ENCODE measurements around the gene RAB7B. TPM values are rescaled to one million over a fixed set of nuclear protein-coding genes. Genes with fewer than 3 reads are reported as not detected.

RAB7B gene
- total and polyA plus RNA-seq, 4 experiments from 2014 or later, result 0.78 to 1.2 TPM; not detected in 2

DNA sequence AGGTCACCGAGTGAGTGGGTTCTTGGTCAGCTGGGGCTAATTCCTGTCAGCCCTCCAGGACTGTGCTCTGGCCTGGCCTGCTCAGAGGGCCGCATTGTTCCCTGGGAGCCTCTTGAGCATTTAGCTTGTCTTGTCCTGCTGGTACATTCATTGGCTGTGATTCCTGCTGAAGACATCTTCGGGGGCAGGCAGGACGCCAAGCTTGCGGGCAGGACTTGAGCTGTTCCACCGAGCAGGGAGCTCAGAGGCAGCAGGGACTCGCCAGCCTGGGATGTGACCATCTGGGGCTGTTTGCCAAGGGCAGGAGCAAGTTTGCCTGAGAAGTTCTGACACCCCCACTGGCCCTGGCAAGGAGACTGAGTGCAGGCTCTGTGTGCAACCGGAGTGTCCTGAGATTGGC lies 52.9 kb downstream of the RAB7B start:
- POLR2A ChIA-PET (ENCODE audit: partially characterized antibody), result no interaction called here
- Histone ChIP-seq H3K4me1 (ENCODE audit: insufficient read depth, low read length) (no peaks in the 10 kb centered on the region), H3K27me3 (ENCODE audit: insufficient read depth, low read length) (no peaks in the 10 kb centered on the region), H3K9me3 (ENCODE audit: control insufficient read depth in 1 of 2, low read length in 2 of 2) (no peaks in the 10 kb centered on the region), H3K27ac (ENCODE audit: low read depth, low read length) (no peak overlapping the region), H3K36me3 (ENCODE audit: insufficient read depth, low read length) (no peaks in the 10 kb centered on the region), H3K4me3 (ENCODE audit: low read length in 2 of 2) (no peak overlapping the region)
- Mint-ChIP-seq H3K27ac (no peak overlapping the region), H3K4me3 (no peak overlapping the region), H3K27me3 (peaks cover 6 to 7% of the 10 kb centered on the region in 2 donors), H3K36me3 (no peaks in the 10 kb centered on the region), H3K4me1 (no peaks in the 10 kb centered on the region), H3K9me3 (peaks cover 0 to 2% (median 0%) of the 10 kb centered on the region in 8 donors)
- CTCF ChIA-PET (ENCODE audit: partially characterized antibody), result interaction anchor here (1.2 kb wide), 1 partner anchor 158 kb away, joined by 4 read pairs; no protein-coding TSS in a partner anchor
- DNase-seq, result no peak
- intact Hi-C loops (cut with micrococcal nuclease), result no loop called here

DNA sequence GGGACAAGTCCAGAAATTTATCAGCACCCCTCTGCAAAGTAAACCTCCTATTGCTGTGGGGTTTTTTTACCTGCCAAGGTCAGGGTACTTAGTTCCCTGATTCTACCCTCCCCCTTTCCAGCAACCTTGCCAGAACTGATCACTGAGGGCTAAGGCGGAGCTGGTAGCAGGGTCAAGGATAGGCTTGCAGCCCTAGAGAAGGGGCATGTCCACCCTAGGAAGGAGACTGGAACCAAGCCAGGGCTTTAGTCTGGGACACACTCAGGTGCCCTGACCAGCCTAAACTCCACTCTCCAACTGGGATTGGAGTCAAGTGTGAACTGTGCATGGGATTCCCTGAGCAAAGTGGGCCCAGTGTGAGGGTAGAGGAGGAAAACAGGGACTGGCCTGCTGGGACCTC lies 53.4 kb downstream of the RAB7B start:
- Histone ChIP-seq H3K27ac (ENCODE audit: low read depth, low read length) (no peak overlapping the region), H3K4me3 (ENCODE audit: low read length in 2 of 2) (no peak overlapping the region), H3K9me3 (ENCODE audit: control insufficient read depth in 1 of 2, low read length in 2 of 2) (no peaks in the 10 kb centered on the region), H3K27me3 (ENCODE audit: insufficient read depth, low read length) (peaks cover under 1% of the 10 kb centered on the region), H3K36me3 (ENCODE audit: insufficient read depth, low read length) (no peaks in the 10 kb centered on the region), H3K4me1 (ENCODE audit: insufficient read depth, low read length) (no peaks in the 10 kb centered on the region)
- ChIA-PET CTCF (ENCODE audit: partially characterized antibody) (no interaction called here), POLR2A (ENCODE audit: partially characterized antibody) (no interaction called here)
- H3K4me3 Mint-ChIP-seq, result no peak overlapping the region
- H3K36me3 Mint-ChIP-seq, result no peaks in the 10 kb centered on the region
- no peaks in the 10 kb centered on the region for H3K4me1 Mint-ChIP-seq
- intact Hi-C loops (cut with micrococcal nuclease), result no loop called here
- DNase-seq, result no peak
- H3K9me3 Mint-ChIP-seq, result peaks cover 0 to 2% (median 0%) of the 10 kb centered on the region in 8 donors
- H3K27ac Mint-ChIP-seq, result no peak overlapping the region
- peaks cover 6 to 9% of the 10 kb centered on the region in 2 donors for H3K27me3 Mint-ChIP-seq

DNA sequence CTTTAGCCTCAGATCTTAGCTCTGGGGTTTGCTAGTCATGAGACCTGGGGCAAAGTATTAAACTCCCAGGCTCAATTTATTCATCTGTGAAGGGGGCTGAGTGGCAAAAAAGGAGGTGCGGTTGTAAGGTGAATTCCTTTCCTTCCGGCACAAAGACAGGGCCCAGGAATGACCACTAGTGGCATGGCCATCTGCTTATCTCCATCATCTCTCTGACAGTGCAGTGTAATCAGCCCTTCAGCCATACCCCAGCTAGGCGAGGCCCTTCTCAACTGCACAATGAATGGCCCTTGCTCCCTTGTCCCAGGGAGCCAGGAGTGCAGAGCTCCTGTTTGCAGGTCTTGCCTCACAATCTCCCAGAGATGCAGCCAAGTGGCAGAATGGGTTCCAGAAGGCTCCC lies 54.3 kb downstream of the RAB7B start:
- no peak for DNase-seq
- no peaks in the 10 kb centered on the region for H3K4me1 Mint-ChIP-seq
- CTCF ChIA-PET (ENCODE audit: partially characterized antibody), result interaction anchor here (0.6 to 1.1 kb wide), 2 partner anchors 28 to 398 kb away, joined by 3 read pairs; no protein-coding TSS in a partner anchor
- intact Hi-C loops (cut with micrococcal nuclease), result no loop called here
- peaks cover 9 to 14% of the 10 kb centered on the region in 2 donors for H3K27me3 Mint-ChIP-seq
- Histone ChIP-seq H3K27ac (ENCODE audit: low read depth, low read length) (no peak overlapping the region), H3K4me1 (ENCODE audit: insufficient read depth, low read length) (no peaks in the 10 kb centered on the region), H3K27me3 (ENCODE audit: insufficient read depth, low read length) (peaks cover 4% of the 10 kb centered on the region), H3K36me3 (ENCODE audit: insufficient read depth, low read length) (no peaks in the 10 kb centered on the region), H3K4me3 (ENCODE audit: low read length in 2 of 2) (no peak overlapping the region), H3K9me3 (ENCODE audit: control insufficient read depth in 1 of 2, low read length in 2 of 2) (no peaks in the 10 kb centered on the region)
- no peak overlapping the region for H3K4me3 Mint-ChIP-seq
- no peak overlapping the region for H3K27ac Mint-ChIP-seq
- H3K36me3 Mint-ChIP-seq, result no peaks in the 10 kb centered on the region
- peaks cover 0 to 2% (median 0%) of the 10 kb centered on the region in 8 donors for H3K9me3 Mint-ChIP-seq
- POLR2A ChIA-PET (ENCODE audit: partially characterized antibody), result no interaction called here

DNA sequence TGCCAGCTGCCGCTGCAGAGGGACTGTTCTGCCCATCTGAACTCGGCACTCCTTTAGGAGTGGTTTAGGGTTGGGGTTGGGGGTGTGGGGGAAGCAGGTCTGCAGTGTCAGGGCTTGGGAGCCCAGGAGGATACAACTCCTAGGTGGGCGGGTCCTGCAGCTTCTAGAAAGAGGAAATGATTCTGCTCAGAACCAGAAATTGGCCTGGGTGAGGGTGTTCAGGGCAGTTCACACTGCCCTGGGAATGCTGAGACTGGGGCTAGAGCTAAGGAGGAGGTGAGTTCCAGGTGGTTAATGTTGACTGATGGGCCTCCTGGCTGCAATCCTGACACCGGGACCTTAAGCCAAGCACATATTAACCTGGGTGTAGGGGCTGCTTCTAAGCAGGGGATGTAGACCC lies 55.2 kb downstream of the RAB7B start:
- Histone ChIP-seq H3K27ac (ENCODE audit: low read depth, low read length) (no peak overlapping the region), H3K4me3 (ENCODE audit: low read length in 2 of 2) (no peak overlapping the region), H3K4me1 (ENCODE audit: insufficient read depth, low read length) (no peaks in the 10 kb centered on the region), H3K9me3 (ENCODE audit: control insufficient read depth in 1 of 2, low read length in 2 of 2) (no peaks in the 10 kb centered on the region), H3K27me3 (ENCODE audit: insufficient read depth, low read length) (peaks cover 4% of the 10 kb centered on the region), H3K36me3 (ENCODE audit: insufficient read depth, low read length) (no peaks in the 10 kb centered on the region)
- ChIA-PET CTCF (ENCODE audit: partially characterized antibody) (interaction anchor here (1.1 kb wide), 1 partner anchor 29 kb away, joined by 3 read pairs; no protein-coding TSS in a partner anchor), POLR2A (ENCODE audit: partially characterized antibody) (no interaction called here)
- Mint-ChIP-seq H3K4me1 (no peaks in the 10 kb centered on the region), H3K9me3 (peaks cover 0 to 2% (median 0%) of the 10 kb centered on the region in 8 donors), H3K4me3 (no peak overlapping the region), H3K27ac (no peak overlapping the region), H3K27me3 (peaks cover 12 to 21% of the 10 kb centered on the region in 2 donors), H3K36me3 (no peaks in the 10 kb centered on the region)
- intact Hi-C loops (cut with micrococcal nuclease), result no loop called here
- no peak for DNase-seq

DNA sequence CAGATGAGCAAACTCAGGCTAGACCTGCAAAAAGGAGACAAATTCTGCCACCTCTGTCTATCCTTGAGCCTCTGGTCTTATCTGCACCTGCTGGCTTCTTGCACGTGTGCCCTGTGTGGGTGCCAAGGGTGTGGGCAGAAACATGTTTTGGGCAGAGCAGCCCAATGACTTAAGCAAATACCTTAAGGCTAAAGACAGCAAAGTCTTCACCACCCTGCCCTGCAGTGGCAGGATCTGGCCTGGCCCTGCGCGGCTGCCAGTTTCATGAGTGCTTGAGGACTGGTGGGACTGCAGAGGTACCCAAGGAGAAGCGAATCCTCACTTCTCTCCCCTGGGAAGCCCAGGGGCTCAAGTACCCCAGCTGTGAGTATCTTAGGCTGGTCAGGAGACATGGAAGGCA lies 56.2 kb downstream of the RAB7B start:
- no peaks in the 10 kb centered on the region for H3K36me3 Mint-ChIP-seq
- H3K27me3 Mint-ChIP-seq, result peaks cover 20 to 28% of the 10 kb centered on the region in 2 donors
- Histone ChIP-seq H3K4me3 (ENCODE audit: low read length in 2 of 2) (no peak overlapping the region), H3K4me1 (ENCODE audit: insufficient read depth, low read length) (no peaks in the 10 kb centered on the region), H3K27ac (ENCODE audit: low read depth, low read length) (no peak overlapping the region), H3K27me3 (ENCODE audit: insufficient read depth, low read length) (peaks cover 4% of the 10 kb centered on the region), H3K9me3 (ENCODE audit: control insufficient read depth in 1 of 2, low read length in 2 of 2) (no peaks in the 10 kb centered on the region), H3K36me3 (ENCODE audit: insufficient read depth, low read length) (no peaks in the 10 kb centered on the region)
- H3K27ac Mint-ChIP-seq, result peak overlapping the region in 1 of 7 donors; percentile 49
- no peak for DNase-seq
- POLR2A ChIA-PET (ENCODE audit: partially characterized antibody), result no interaction called here
- H3K9me3 Mint-ChIP-seq, result peaks cover 0 to 2% (median 0%) of the 10 kb centered on the region in 8 donors
- no peak overlapping the region for H3K4me3 Mint-ChIP-seq
- intact Hi-C loops (cut with micrococcal nuclease), result no loop called here
- CTCF ChIA-PET (ENCODE audit: partially characterized antibody), result interaction anchor here (0.9 kb wide), 1 partner anchor 30 kb away, joined by 3 read pairs; no protein-coding TSS in a partner anchor
- no peaks in the 10 kb centered on the region for H3K4me1 Mint-ChIP-seq

DNA sequence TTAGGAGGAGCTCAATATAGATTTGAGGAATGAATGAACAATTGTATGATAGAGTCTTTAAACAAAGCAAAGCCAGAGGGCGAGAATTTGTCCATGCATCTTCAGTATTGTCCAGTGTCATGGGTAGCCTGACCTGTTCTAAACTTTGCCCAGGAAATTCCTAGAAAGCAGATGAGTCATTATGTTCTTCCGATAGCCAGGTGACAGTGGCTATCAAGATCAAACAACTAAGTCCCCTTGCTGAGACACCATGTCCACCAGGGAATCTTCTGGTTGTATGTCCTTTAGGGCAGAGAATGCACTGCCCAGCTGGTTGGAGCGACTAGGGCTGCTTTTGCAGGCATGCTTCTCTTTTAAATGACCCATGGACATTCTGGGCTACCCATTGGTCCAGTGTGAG lies 58.1 kb downstream of the RAB7B start:
- ChIA-PET POLR2A (ENCODE audit: partially characterized antibody) (no interaction called here), CTCF (ENCODE audit: partially characterized antibody) (no interaction called here)
- Histone ChIP-seq H3K9me3 (ENCODE audit: control insufficient read depth in 1 of 2, low read length in 2 of 2) (no peaks in the 10 kb centered on the region), H3K4me1 (ENCODE audit: insufficient read depth, low read length) (no peaks in the 10 kb centered on the region), H3K4me3 (ENCODE audit: low read length in 2 of 2) (no peak overlapping the region), H3K27me3 (ENCODE audit: insufficient read depth, low read length) (peaks cover 4% of the 10 kb centered on the region), H3K36me3 (ENCODE audit: insufficient read depth, low read length) (no peaks in the 10 kb centered on the region), H3K27ac (ENCODE audit: low read depth, low read length) (no peak overlapping the region)
- Mint-ChIP-seq H3K4me3 (no peak overlapping the region), H3K27me3 (peaks cover 23 to 34% of the 10 kb centered on the region in 2 donors), H3K4me1 (no peaks in the 10 kb centered on the region), H3K27ac (peak overlapping the region in 1 of 7 donors; percentile 19), H3K9me3 (no peaks in the 10 kb centered on the region), H3K36me3 (no peaks in the 10 kb centered on the region)
- intact Hi-C loops (cut with micrococcal nuclease), result no loop called here
- DNase-seq, result no peak

DNA sequence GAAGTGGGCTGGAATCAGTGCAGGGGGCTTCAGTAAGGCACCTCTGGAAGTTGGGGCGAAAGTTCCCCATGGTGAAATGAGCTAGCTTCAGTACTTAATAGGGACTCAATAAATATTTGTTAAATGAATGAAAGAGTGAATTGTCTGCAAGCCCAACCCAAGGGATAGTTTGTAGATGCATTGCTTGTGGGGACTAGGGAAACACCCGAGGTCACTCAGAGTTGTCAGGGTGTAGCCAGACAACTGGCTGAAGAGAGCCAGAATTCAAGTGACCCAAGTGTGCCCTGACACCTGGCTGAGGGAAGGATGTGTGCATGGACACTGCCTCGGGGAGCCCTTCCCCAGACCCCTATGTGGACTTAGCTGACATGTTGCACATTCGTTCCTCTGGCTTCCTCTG lies 58.7 kb downstream of the RAB7B start:
- no peaks in the 10 kb centered on the region for H3K4me1 Mint-ChIP-seq
- H3K27me3 ChIP-seq (ENCODE audit: insufficient read depth, low read length), result peaks cover 4% of the 10 kb centered on the region
- H3K36me3 Mint-ChIP-seq, result no peaks in the 10 kb centered on the region
- no peak overlapping the region for H3K27ac Mint-ChIP-seq
- H3K36me3 ChIP-seq (ENCODE audit: insufficient read depth, low read length), result no peaks in the 10 kb centered on the region
- no peaks in the 10 kb centered on the region for H3K9me3 ChIP-seq (ENCODE audit: control insufficient read depth in 1 of 2, low read length in 2 of 2)
- H3K4me1 ChIP-seq (ENCODE audit: insufficient read depth, low read length), result no peaks in the 10 kb centered on the region
- no peaks in the 10 kb centered on the region for H3K9me3 Mint-ChIP-seq
- DNase-seq, result no peak
- POLR2A ChIA-PET (ENCODE audit: partially characterized antibody), result no interaction called here
- H3K4me3 Mint-ChIP-seq, result no peak overlapping the region
- CTCF ChIA-PET (ENCODE audit: partially characterized antibody), result no interaction called here
- H3K27me3 Mint-ChIP-seq, result peaks cover 26 to 39% of the 10 kb centered on the region in 2 donors
- no peak overlapping the region for H3K27ac ChIP-seq (ENCODE audit: low read depth, low read length)
- H3K4me3 ChIP-seq (ENCODE audit: low read length in 2 of 2), result no peak overlapping the region
- intact Hi-C loops (cut with micrococcal nuclease), result no loop called here

DNA sequence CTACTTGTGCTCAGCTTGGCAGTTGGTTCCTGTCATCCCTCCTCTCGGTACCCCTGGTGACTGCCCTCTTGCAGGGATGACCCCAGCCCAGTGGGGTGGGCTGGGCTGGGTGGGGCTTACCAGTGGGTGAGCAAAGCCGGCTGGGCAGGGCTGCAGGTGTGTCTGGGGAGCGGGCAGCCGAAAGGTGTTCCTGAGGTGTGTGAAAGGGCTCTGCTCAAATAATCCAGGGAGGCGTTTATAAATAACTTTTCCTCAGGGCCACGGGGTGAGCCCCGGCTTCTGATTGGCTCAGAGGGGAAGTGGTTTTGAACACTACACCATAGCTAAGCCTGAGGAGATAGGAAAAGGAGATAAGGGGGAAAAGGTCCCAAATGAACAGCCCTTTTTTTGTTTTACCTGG lies 60.0 kb downstream of the RAB7B start, which contains the start of gene SLC26A9:
TSS of gene SLC26A9 (minus strand) at position 212 of the 400 bp plus-strand sequence. CDS start 7,636 bp downstream, outside the sequence.
- POLR2A ChIA-PET (ENCODE audit: partially characterized antibody), result no interaction called here
- H3K4me3 ChIP-seq (ENCODE audit: low read length in 2 of 2), result no peak within 1 kb of the TSS
- no peak within 1 kb of the TSS for H3K27ac ChIP-seq (ENCODE audit: low read depth, low read length)
- Mint-ChIP-seq H3K4me1 (no peaks in the 10 kb centered on the region), H3K27me3 (peaks cover 29 to 46% of the 10 kb centered on the region in 2 donors), H3K9me3 (no peaks in the 10 kb centered on the region), H3K36me3 (no peaks in the 10 kb centered on the region), H3K4me3 (no peak within 1 kb of the TSS), H3K27ac (peak within 1 kb of the TSS in 1 of 7 donors; percentile 19)
- no peaks in the 10 kb centered on the region for H3K4me1 ChIP-seq (ENCODE audit: insufficient read depth, low read length)
- H3K27me3 ChIP-seq (ENCODE audit: insufficient read depth, low read length), result peaks cover 4% of the 10 kb centered on the region
- DNase-seq, result no peak
- intact Hi-C loops (cut with micrococcal nuclease), result no loop called here
- H3K9me3 ChIP-seq (ENCODE audit: control insufficient read depth in 1 of 2, low read length in 2 of 2), result no peaks in the 10 kb centered on the region
- CTCF ChIA-PET (ENCODE audit: partially characterized antibody), result interaction anchor here (1.3 kb wide), 1 partner anchor 26 kb away, joined by 3 read pairs; no protein-coding TSS in a partner anchor
- H3K36me3 ChIP-seq (ENCODE audit: insufficient read depth, low read length), result no peaks in the 10 kb centered on the region

Data from CD4-positive, alpha-beta memory T cell (primary cell).